AG04450 (cell line): ENCODE data around the gene WNT7A. TPM values are rescaled to one million over a fixed set of nuclear protein-coding genes. Genes with fewer than 3 reads are reported as not detected.

ENCODE experiments used
- CTCF ChIA-PET: fragments of 300-600, 350-600 bp; formaldehyde crosslinking; extraction: SDS; loops from one replicate; lab custom pipeline; 2022; ENCODE audit warnings: antibody characterized with exemption, inconsistent platforms; lab: Charles Lee
- POLR2A ChIA-PET: fragments of 350-600 bp; formaldehyde crosslinking; extraction: SDS; loops from one replicate; lab custom pipeline; 2021; ENCODE audit warnings: antibody characterized with exemption, inconsistent platforms; lab: Yijun Ruan, JAX
- DNase-seq: peaks from one replicate; pipeline ENCODE4 v3.0.0-alpha.2; 2011; ENCODE audit warnings: low read depth, low spot score
- H3K27ac ChIP-seq: one replicate; pipeline ENCODE4 v1.5.1; 2012; ENCODE audit warnings: low read depth, low read length, control low read depth
- H3K27me3 ChIP-seq: one replicate; pipeline ENCODE4 v1.6.0; 2012; ENCODE audit warnings: low read length; ENCODE audit not compliant: control insufficient read depth, insufficient read depth
- H3K4me3 ChIP-seq: 2 replicates; pipeline ENCODE4 v1.5.1; 2011; ENCODE audit warnings: mild to moderate bottlenecking, low read depth, low read length, control low read depth
- H3K9me3 ChIP-seq: 2 replicates; pipeline ENCODE4 v1.5.1; 2012; ENCODE audit warnings: low read length; ENCODE audit not compliant: control insufficient read depth, insufficient read depth
- polyA plus RNA-seq: library from polyadenylated mRNA; depleted of rRNA; stranded (reverse); fragments of >200 nt; gene quantifications from 2 replicates; pipeline ENCODE4 v1.2.3, GENCODE V29; 2011
- TF ChIP-seq, protein P1 (sequence below): IDR thresholded peaks from 2 replicates; pipeline ENCODE4 v1.5.1; 2011; ENCODE audit warnings: low read depth, low read length, control low read depth, inconsistent platforms

The WNT7A gene
- polyA plus RNA-seq, 1 experiment, result not detected

DNA sequence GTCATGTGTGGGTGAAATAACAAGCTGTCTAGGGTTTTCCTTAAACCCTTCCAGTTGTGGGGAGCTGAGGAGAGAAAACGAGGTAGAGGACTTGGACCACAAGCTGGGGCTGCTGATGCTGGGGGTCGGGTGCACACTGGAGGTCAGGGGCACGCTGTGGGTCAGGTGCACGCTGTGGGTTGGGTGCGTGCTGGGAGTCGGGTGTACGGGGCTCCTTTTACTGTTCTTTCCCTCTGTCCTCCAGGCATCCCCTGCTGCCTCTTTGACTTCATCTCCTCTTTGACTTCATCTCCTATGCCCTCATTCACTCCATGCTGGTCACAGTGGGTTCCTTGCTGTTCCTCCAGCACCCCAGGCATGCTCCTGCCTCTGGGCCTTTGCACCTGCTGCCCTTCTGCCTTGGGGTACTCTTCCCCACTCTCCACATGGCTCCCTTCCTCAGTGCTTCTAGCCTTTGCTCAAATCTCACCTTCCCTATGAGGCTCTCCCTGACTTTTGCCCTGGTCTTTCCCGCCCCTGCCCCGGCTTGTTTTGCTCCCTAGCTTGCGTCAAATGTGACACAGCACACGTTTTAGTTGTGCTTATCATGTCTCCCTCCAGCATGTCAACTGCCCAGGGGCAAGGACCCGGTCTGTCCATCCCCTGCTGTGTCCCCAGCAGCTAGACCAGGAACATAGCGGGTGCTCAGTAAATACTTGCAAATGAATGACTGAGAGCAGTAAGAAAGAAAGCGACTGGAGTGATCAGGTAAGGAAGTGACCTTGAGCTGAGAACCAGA lies 45.4 kb downstream of the WNT7A start:
- Histone ChIP-seq H3K9me3 (peaks cover 5% of the 10 kb centered on the region), H3K27me3 (no peaks in the 10 kb centered on the region), H3K27ac (no peak overlapping the region), H3K4me3 (no peak overlapping the region)
- TF ChIP-seq, protein P1, sequence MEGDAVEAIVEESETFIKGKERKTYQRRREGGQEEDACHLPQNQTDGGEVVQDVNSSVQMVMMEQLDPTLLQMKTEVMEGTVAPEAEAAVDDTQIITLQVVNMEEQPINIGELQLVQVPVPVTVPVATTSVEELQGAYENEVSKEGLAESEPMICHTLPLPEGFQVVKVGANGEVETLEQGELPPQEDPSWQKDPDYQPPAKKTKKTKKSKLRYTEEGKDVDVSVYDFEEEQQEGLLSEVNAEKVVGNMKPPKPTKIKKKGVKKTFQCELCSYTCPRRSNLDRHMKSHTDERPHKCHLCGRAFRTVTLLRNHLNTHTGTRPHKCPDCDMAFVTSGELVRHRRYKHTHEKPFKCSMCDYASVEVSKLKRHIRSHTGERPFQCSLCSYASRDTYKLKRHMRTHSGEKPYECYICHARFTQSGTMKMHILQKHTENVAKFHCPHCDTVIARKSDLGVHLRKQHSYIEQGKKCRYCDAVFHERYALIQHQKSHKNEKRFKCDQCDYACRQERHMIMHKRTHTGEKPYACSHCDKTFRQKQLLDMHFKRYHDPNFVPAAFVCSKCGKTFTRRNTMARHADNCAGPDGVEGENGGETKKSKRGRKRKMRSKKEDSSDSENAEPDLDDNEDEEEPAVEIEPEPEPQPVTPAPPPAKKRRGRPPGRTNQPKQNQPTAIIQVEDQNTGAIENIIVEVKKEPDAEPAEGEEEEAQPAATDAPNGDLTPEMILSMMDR, result no peak
- no peak for DNase-seq
- ChIA-PET CTCF (no interaction called here), POLR2A (no interaction called here)

- ChIA-PET CTCF (no interaction called here), POLR2A (no interaction called here)
- DNase-seq, result no peak
- TF ChIP-seq, protein P1, result no peak
- Histone ChIP-seq H3K9me3 (peaks cover 5% of the 10 kb centered on the region), H3K4me3 (no peak overlapping the region), H3K27me3 (no peaks in the 10 kb centered on the region), H3K27ac (no peak overlapping the region)
Observed at GRCh38 chr3:13833506-13834257, 46.2 kb downstream of the WNT7A start.

GRCh38 chr3:13832130-13832529 lies 47.7 kb downstream of the WNT7A start:
- Histone ChIP-seq H3K9me3 (peaks cover 5% of the 10 kb centered on the region), H3K27me3 (no peaks in the 10 kb centered on the region), H3K4me3 (no peak overlapping the region), H3K27ac (no peak overlapping the region)
- ChIA-PET POLR2A (no interaction called here), CTCF (no interaction called here)
- no peak for DNase-seq
- TF ChIP-seq, protein P1, result no peak

DNA sequence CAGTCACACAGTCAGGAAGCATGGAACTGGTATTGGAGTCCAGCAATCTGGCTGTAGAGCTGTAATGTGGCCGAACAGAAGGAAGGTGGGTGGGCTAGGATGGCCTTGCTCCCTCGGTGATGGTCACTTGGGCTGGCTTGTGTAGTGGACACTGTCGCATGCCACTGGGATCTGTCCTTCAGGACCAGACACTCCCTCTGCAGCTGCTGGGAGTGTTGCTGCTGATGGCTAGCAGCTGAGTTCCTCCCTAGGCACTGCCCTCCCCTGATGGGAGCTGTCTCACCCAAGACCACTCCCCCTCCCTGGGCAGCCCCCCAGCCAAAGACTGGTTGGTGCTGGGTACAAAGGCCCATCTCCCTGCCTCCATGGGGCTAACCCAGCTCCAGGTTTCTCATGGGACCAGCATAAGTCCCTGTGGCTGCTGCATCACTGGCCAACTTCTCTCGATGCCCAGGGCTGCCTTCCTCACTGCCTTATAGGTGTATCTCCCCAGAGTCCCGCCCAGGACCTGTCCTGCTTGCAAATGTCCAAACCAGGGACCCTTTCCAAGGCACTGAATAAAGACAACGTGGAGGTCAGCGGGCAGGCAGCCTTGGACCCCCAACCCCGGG lies 48.4 kb downstream of the WNT7A start:
- no peak overlapping the region for H3K4me3 ChIP-seq
- TF ChIP-seq, protein P1, result no peak
- CTCF ChIA-PET, result no interaction called here
- H3K27ac ChIP-seq, result no peak overlapping the region
- POLR2A ChIA-PET, result no interaction called here
- no peaks in the 10 kb centered on the region for H3K27me3 ChIP-seq
- peaks cover 5% of the 10 kb centered on the region for H3K9me3 ChIP-seq
- DNase-seq, result no peak
